NT2/D1 (cell line): ENCODE data around the gene SOX12.

ENCODE experiments used
- DNase-seq: peaks from one replicate; pipeline ENCODE4 v3.0.0-alpha.2; 2011; ENCODE audit warnings: low read depth, low spot score
- H3K27me3 ChIP-seq: 2 replicates; pipeline ENCODE4 v1.6.0; 2011; ENCODE audit warnings: mild to moderate bottlenecking; ENCODE audit not compliant: insufficient read length, insufficient read depth
- H3K36me3 ChIP-seq: 2 replicates; pipeline ENCODE4 v1.6.1; 2011; ENCODE audit warnings: mild to moderate bottlenecking, low read length, mixed read lengths; ENCODE audit not compliant: insufficient read depth, insufficient read length
- H3K4me1 ChIP-seq: 2 replicates; pipeline ENCODE4 v1.5.1; 2011; ENCODE audit not compliant: insufficient read depth, insufficient read length
- H3K4me3 ChIP-seq: 2 replicates; pipeline ENCODE4 v1.5.1; 2011; ENCODE audit warnings: low read depth; ENCODE audit not compliant: insufficient read length
- H3K9ac ChIP-seq: 2 replicates; pipeline ENCODE4 v1.6.0; 2011; ENCODE audit warnings: low read depth; ENCODE audit not compliant: insufficient read length
- H3K9me3 ChIP-seq: 2 replicates; pipeline ENCODE4 v1.5.1; 2011; ENCODE audit warnings: mild to moderate bottlenecking, low read length; ENCODE audit not compliant: insufficient read depth
- SUZ12 ChIP-seq: IDR thresholded peaks from 2 replicates; pipeline ENCODE4 v1.6.1; 2011; ENCODE audit not compliant: insufficient read length, insufficient read depth; ENCODE audit errors: extremely low read depth
- YY1 ChIP-seq: IDR thresholded peaks from 2 replicates; pipeline ENCODE4 v1.6.1; 2011; ENCODE audit not compliant: insufficient read length, insufficient read depth
- ZNF274 ChIP-seq: IDR thresholded peaks from 2 replicates; pipeline ENCODE4 v1.6.1; 2011; ENCODE audit warnings: mild to moderate bottlenecking, low read depth, low read length

SOX12 gene

DNA sequence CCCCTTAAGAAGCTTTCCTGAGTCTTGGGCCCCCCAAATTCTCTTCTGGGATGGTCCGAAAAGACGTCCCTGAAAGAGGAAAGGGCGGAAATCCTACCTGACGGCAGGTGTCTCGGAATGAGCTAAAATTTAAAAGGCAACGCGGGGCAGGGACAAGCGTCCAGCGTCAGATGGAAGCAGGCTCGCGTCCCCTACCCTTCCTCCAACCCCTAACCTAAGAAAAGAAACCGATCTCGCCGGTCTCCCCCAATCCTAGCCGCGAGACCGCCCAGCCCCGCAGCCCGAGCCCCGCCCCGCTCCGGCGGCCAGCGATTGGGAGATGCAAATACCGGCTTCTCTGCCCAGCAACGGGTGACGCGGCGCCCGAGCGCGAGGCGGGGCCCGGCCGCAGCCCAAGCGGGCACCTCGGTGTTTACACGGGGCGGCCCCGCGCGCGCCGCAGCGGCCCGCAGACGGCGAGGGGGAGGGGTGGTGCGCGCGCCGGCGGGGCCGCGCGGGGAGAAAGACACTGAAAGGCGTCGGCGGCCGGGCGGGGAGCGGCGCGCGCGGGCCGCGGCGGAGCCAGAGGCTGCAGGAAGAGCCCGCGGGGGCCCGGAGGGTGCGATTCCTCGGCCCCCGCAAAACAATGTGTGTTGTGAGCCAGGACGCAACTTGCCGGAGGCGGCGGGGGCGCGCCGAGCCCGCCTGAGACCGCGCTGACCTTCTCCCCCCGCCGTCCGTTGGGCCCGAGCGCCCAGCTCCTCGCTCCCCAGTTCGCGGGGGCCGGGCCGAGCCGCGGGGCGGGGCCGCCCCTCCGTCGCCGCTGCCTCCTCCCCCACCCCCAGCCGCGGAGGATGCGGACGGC is at the start of gene SOX12:
Gene SOX12 (plus strand): TSS at position 508 of the 844 bp plus-strand sequence. CDS start 373 bp downstream, outside the sequence.
- no peaks in the 10 kb centered on the region for H3K9me3 ChIP-seq
- H3K4me1 ChIP-seq = peaks cover 18% of the 10 kb centered on the region
- peak within 1 kb of the TSS; percentile 98 for H3K9ac ChIP-seq
- DNase-seq = peak; percentile 94
- TF ChIP-seq YY1 (no peak), SUZ12 (no peak), ZNF274 (no peak)
- no peaks in the 10 kb centered on the region for H3K27me3 ChIP-seq
- peaks cover 30% of the 10 kb centered on the region for H3K36me3 ChIP-seq
- H3K4me3 ChIP-seq = peak within 1 kb of the TSS; percentile 90

DNA sequence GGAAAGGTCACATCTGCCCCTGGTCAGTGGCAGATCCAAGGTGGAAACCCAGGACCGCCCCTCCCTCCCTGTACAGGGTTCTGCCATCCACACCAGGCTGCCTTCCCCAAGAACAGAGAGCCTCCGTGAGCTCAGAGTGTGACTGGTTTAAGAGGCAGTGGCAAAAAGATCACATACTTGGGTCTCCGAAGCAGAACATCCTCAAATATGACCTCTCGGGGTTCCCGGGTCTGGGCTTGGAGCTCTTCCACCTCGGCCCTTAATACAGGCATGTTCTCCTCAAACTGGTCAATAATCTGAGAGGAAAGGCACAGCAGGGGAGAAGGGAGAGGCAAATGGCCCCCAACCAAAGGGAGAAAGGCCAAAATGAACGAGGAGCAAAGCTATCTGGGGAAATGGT is 49.6 kb upstream of the SOX12 start:
- no peaks in the 10 kb centered on the region for H3K27me3 ChIP-seq
- H3K9me3 ChIP-seq = no peaks in the 10 kb centered on the region
- H3K4me1 ChIP-seq = peaks cover 4% of the 10 kb centered on the region
- no peak for DNase-seq
- no peak overlapping the region for H3K4me3 ChIP-seq
- peaks cover 9% of the 10 kb centered on the region for H3K36me3 ChIP-seq
- H3K9ac ChIP-seq = no peak overlapping the region
- TF ChIP-seq ZNF274 (no peak), YY1 (no peak), SUZ12 (no peak)

DNA sequence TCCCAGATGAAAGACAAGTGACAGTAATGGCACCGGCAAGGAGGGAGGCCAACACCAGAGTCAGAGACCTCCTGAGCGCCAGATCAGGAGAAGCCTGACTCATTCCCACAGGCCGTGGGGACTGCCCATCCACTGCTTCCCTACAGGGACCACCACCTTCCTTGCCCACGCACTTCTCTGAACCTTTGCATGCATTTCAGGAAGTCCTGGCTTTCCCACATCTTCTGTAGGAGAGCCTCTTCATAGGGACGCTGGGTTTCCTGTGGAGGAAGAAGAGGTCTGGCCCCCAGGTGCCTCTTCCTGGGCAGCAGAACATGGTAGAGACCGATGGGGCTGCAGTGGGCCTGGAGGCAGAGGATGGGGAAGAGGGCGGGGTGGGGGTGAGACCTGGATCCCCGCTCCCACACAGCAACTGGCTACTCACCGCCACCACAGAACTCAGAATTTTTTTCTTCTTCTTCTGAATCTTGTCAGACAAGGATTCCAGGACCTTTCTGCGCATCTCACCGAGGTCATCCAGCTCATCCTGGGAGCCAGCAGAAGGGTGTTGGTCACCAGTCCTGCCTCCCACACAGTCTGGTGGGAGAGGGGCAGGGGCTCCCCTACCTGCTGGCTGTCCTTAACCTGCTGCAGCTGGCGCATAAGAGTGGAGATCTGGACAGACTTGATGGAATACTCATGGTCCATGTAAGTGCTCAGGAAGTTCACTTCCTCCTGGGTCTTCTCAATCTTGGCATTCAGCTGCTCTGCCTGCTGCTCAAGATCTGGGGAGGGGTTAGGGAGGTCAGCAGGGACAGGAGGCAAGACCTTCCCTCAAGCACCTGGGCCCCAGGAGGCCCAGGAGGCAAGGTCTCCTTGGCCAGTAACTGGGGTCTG is 48.5 kb upstream of the SOX12 start:
- peaks cover 9% of the 10 kb centered on the region for H3K36me3 ChIP-seq
- TF ChIP-seq SUZ12 = no peak
- no peak for TF ChIP-seq YY1
- TF ChIP-seq ZNF274 = no peak
- DNase-seq = no peak

DNA sequence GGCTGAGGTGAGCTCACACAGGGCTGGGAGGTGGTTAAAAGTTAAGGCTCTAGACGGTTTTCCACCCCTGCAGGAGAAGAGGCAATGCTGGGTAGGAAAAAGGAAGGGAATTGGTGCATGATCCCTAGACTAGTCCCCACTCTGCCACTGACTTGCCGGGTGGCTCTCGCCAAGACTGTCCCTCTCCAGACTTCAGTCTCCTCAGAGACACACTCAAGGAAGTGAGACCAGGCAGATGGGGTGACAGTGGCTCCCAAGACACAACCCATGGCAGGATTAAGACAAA is 47.9 kb upstream of the SOX12 start:
- peaks cover 4% of the 10 kb centered on the region for H3K4me1 ChIP-seq
- H3K27me3 ChIP-seq = no peaks in the 10 kb centered on the region
- DNase-seq = no peak
- no peak overlapping the region for H3K4me3 ChIP-seq
- no peak overlapping the region for H3K9ac ChIP-seq
- H3K9me3 ChIP-seq = no peaks in the 10 kb centered on the region
- H3K36me3 ChIP-seq = peaks cover 9% of the 10 kb centered on the region
- TF ChIP-seq YY1 = no peak
- TF ChIP-seq SUZ12 = no peak

More for the DNA sequence above, 48.5 kb upstream of the SOX12 start:
- H3K9ac ChIP-seq = no peak overlapping the region
- H3K27me3 ChIP-seq = no peaks in the 10 kb centered on the region
- H3K4me1 ChIP-seq = peaks cover 4% of the 10 kb centered on the region
- H3K9me3 ChIP-seq = no peaks in the 10 kb centered on the region
- no peak overlapping the region for H3K4me3 ChIP-seq

DNA sequence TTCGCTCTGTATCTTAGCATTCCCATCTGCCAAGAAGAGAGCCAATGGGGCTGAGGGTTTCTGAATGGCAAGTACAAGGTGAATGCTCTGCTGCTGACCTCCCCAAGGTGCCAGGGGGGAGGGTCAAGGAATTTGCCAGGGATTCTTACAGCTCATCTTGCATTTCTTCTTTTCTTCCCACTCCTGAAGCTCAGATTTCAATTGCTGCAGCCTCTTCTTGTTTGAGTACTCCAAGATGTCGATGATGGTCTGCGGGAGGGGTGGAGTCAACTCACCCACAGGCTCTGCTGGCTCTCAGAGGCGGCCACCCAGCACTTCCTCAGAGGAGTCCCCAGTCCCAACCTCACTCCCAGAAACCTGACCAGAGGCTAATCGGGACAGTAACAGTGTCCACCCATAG is 47.2 kb upstream of the SOX12 start:
- Histone ChIP-seq H3K27me3 (no peaks in the 10 kb centered on the region), H3K9me3 (no peaks in the 10 kb centered on the region)
- no peak for TF ChIP-seq ZNF274
- TF ChIP-seq YY1 = no peak
- no peak for TF ChIP-seq SUZ12

DNA sequence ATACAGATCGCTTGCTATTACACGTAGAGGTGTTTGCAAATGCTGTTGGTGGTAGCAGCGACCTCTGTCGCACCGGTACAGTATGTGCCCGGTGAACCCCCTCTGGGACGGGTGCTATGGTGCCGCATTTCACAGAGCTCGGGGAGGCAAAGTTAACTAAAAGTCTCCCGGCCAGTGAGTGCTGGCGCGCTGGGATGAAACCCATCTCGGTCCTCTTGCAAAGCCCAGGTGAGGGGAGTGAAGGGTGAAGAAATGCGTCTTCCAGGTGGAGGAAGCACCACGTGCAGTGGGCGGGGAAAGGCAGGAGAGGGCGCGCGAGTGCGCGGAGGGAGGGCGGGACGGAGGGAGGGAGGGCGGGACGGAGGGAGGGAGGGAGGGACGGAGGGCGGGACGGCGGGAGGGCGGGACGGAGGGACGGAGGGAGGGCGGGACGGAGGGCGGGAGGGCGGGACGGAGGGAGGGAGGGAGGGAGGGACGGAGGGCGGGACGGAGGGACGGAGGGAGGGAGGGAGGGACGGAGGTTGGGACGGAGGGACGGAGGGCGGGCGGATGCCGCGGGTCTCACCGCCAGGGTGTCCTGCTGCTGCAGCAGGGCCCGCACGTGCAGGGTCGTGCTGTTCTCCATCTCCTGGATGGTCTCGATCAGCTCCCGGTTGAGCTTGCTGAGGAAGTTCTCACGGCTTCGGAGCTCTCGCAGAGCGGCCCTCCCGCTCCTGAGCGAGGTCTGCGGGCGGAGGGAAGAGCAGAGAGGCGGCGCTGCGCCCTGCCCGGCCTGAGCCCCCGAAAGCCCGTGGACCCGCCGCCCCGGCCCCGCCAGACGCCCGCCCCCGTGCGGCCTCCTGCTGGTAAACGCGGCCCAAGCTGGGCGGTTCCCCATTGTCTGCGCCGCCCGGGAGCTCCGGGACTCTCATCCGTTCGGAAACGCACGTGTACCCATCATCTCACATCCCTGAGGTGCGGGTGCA is 46.5 kb upstream of the SOX12 start:
- H3K4me1 ChIP-seq = peaks cover 4% of the 10 kb centered on the region
- no peak for TF ChIP-seq YY1
- no peak for TF ChIP-seq SUZ12
- TF ChIP-seq ZNF274 = no peak
- no peak for DNase-seq
- H3K36me3 ChIP-seq = peaks cover 9% of the 10 kb centered on the region
- no peak overlapping the region for H3K9ac ChIP-seq
- H3K9me3 ChIP-seq = no peaks in the 10 kb centered on the region
- H3K27me3 ChIP-seq = no peaks in the 10 kb centered on the region
- no peak overlapping the region for H3K4me3 ChIP-seq

More for the DNA sequence above, 47.2 kb upstream of the SOX12 start:
- Histone ChIP-seq H3K4me3 (no peak overlapping the region), H3K4me1 (peaks cover 4% of the 10 kb centered on the region), H3K36me3 (peaks cover 9% of the 10 kb centered on the region), H3K9ac (no peak overlapping the region)
- no peak for DNase-seq

DNA sequence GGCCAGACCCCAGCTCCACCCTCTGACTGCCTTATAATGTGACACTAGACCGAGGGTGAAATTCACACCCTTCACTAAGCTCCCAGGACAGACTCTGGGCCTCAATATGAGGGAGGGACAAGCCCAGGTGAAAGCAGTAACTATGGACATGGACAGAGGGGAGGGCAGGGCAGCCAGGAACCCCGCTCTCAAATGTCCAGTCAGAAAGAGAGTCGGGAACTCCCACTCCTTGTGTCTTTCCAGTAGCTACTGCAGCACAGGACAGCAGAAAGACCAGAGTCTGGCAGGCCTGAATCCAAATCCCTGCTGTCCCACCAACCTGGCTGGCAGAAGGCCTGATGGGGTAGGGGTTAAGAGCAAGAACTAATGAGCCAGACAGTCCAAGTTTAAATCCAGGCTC is 41.2 kb upstream of the SOX12 start:
- Histone ChIP-seq H3K9me3 (no peaks in the 10 kb centered on the region), H3K4me3 (no peak overlapping the region), H3K4me1 (no peaks in the 10 kb centered on the region), H3K36me3 (no peaks in the 10 kb centered on the region), H3K9ac (no peak overlapping the region), H3K27me3 (no peaks in the 10 kb centered on the region)
- TF ChIP-seq SUZ12 = no peak
- no peak for TF ChIP-seq ZNF274
- no peak for TF ChIP-seq YY1
- DNase-seq = no peak
